GM06990 (cell line): ENCODE results near the gene RBM18.

Source experiments
- DNase-seq: peaks from one replicate; pipeline ENCODE4 v3.0.0-alpha.2; 2011; ENCODE audit not compliant: insufficient read length; ENCODE audit errors: extremely low read depth
- H3K27me3 ChIP-seq: replicated peaks from 2 replicates; pipeline ENCODE4 v1.6.0; 2011; ENCODE audit warnings: low read length; ENCODE audit not compliant: control insufficient read depth, insufficient read depth
- H3K36me3 ChIP-seq: 2 replicates; pipeline ENCODE4 v1.5.1; 2011; ENCODE audit warnings: low read length; ENCODE audit not compliant: control insufficient read depth, insufficient read depth
- H3K4me3 ChIP-seq: replicated peaks from 2 replicates; pipeline ENCODE4 v1.5.1; 2011; ENCODE audit warnings: low read depth, mild to moderate bottlenecking, control low read depth, low read length
- CTCF ChIP-seq: IDR thresholded peaks from 2 replicates; pipeline ENCODE4 v1.5.1; 2011; ENCODE audit warnings: low read length, control low read depth, mild to moderate bottlenecking, inconsistent platforms; ENCODE audit not compliant: insufficient read depth, poor library complexity, severe bottlenecking

RBM18 gene

GRCh38 chr9:122212473-122213004 is 52.1 kb downstream of the RBM18 start:
- TF ChIP-seq CTCF: no peak
- Histone ChIP-seq H3K36me3 (no peaks in the 10 kb centered on the region), H3K4me3 (no peak overlapping the region), H3K27me3 (peaks cover 1% of the 10 kb centered on the region)
- DNase-seq: no peak

- no peak for DNase-seq
- TF ChIP-seq CTCF: no peak
- H3K4me3 ChIP-seq: no peak overlapping the region
- no peaks in the 10 kb centered on the region; the same call in none of the 2 replicates for H3K27me3 ChIP-seq
- H3K36me3 ChIP-seq: no peaks in the 10 kb centered on the region
Measured at GRCh38 chr9:122209451-122209850, 55.2 kb downstream of the RBM18 start.

GRCh38 chr9:122207096-122207495 is 57.5 kb downstream of the RBM18 start:
- Histone ChIP-seq H3K36me3 (no peaks in the 10 kb centered on the region), H3K27me3 (no peaks in the 10 kb centered on the region; the same call in none of the 2 replicates), H3K4me3 (no peak overlapping the region)
- TF ChIP-seq CTCF: no peak
- no peak for DNase-seq

- Histone ChIP-seq H3K36me3 (no peaks in the 10 kb centered on the region), H3K4me3 (no peak overlapping the region), H3K27me3 (no peaks in the 10 kb centered on the region; the same call in none of the 2 replicates)
- no peak for DNase-seq
- TF ChIP-seq CTCF: no peak
Measured at GRCh38 chr9:122206118-122207046, 58.3 kb downstream of the RBM18 start.

GRCh38 chr9:122205176-122205575 is 59.5 kb downstream of the RBM18 start:
- no peak for DNase-seq
- Histone ChIP-seq H3K4me3 (no peak overlapping the region), H3K36me3 (no peaks in the 10 kb centered on the region), H3K27me3 (no peaks in the 10 kb centered on the region; the same call in none of the 2 replicates)
- TF ChIP-seq CTCF: no peak
